Breast epithelium (tissue), 4 donors: ENCODE data around the gene CPEB4. TPM values are rescaled to one million over a fixed set of nuclear protein-coding genes. Genes with fewer than 3 reads are reported as not detected.
A peak's percentile ranks its signal among the peaks of the same experiment; 100 is the strongest.

Source experiments
- DNase-seq, 2 donors: peaks; one replicate each; pipeline ENCODE4 v3.0.0-alpha.2; 2019; ENCODE audit warnings: low spot score in 2 of 2
- H3K27ac ChIP-seq, 2 donors: fragments of 200-600 bp; sonication (generic) in 1 of 2; one replicate each; pipeline ENCODE4 v1.5.1; 2016 to 2019; ENCODE audit warnings: mild to moderate bottlenecking in 1 of 2
- H3K27me3 ChIP-seq, 2 donors: fragments of 200-600 bp; sonication (generic) in 1 of 2; one replicate each; pipeline versions ENCODE4 v1.5.1 to v1.6.0; 2017 to 2019; ENCODE audit warnings: control low read depth in 1 of 2, mild to moderate bottlenecking in 1 of 2
- H3K36me3 ChIP-seq: fragments of 200-600 bp; one replicate; pipeline ENCODE4 v1.5.1; 2019
- H3K4me1 ChIP-seq, 2 donors: fragments of 200-600 bp; sonication (generic); one replicate each; pipeline ENCODE4 v1.5.1; 2016 to 2019; ENCODE audit warnings: control low read depth in 1 of 2
- H3K4me3 ChIP-seq, 3 donors: fragments of 200-600 bp; sonication (generic); 1 replicate in 2 of 3; 2 replicates in 1 of 3; pipeline ENCODE4 v1.5.1; 2016 to 2019; ENCODE audit warnings: mild to moderate bottlenecking in 3 of 3, moderate library complexity in 2 of 3
- H3K9me3 ChIP-seq, 2 donors: fragments of 200-600 bp; sonication (generic) in 1 of 2; one replicate each; pipeline ENCODE4 v1.5.1; 2016 to 2019; ENCODE audit warnings: control low read depth in 1 of 2
- CTCF ChIP-seq, 3 donors: fragments of 450-650 bp; IDR thresholded peaks; one replicate each; pipeline ENCODE4 v1.5.1; 2016 to 2017; ENCODE audit warnings: antibody characterized with exemption in 3 of 3, mild to moderate bottlenecking in 3 of 3, moderate library complexity in 3 of 3
- POLR2A ChIP-seq: fragments of 450-650 bp; IDR thresholded peaks from one replicate; pipeline ENCODE4 v1.6.1; 2016; ENCODE audit warnings: antibody characterized with exemption, mild to moderate bottlenecking, moderate library complexity
- POLR2AphosphoS5 ChIP-seq, 3 donors: sonication (generic); formaldehyde crosslinking; IDR thresholded peaks; one replicate each; pipeline ENCODE4 v1.6.1; 2017; ENCODE audit warnings: antibody characterized with exemption in 3 of 3
- intact Hi-C: fragments of 100-400 bp; cut with DNase I; formaldehyde crosslinking; loops from one replicate; pipeline ENCODE4 v1.15.1; 2023; ENCODE audit warnings: low total_unique reads
- total RNA-seq, 3 donors: library from RNA; depleted of rRNA; stranded (reverse); fragments of >200 nt; gene quantifications; one replicate each; pipeline ENCODE4 v1.1.0, GENCODE V29; 2016

CPEB4 gene
- total RNA-seq, 3 donors from 2014 or later, result 36.4 to 71.7 (median 49.9) TPM

- intact Hi-C loops, result no loop called here
- TF ChIP-seq CTCF (IDR thresholded peaks at IDR 0.05), result no peak
- TF ChIP-seq POLR2A, result no peak
- no peak for TF ChIP-seq POLR2AphosphoS5 (IDR thresholded peaks at IDR 0.05)
- no peak for DNase-seq
- H3K4me3 ChIP-seq, result no peak overlapping the region
- H3K27me3 ChIP-seq, result no peaks in the 10 kb centered on the region
- H3K4me1 ChIP-seq, result no peaks in the 10 kb centered on the region
- no peaks in the 10 kb centered on the region for H3K36me3 ChIP-seq
- H3K9me3 ChIP-seq, result no peaks in the 10 kb centered on the region
- peak overlapping the region in 1 of 2 donors; percentile 7 for H3K27ac ChIP-seq
These were observed 82.9 kb downstream of the CPEB4 start for GRCh38 chr5:173970878-173971650.

DNA sequence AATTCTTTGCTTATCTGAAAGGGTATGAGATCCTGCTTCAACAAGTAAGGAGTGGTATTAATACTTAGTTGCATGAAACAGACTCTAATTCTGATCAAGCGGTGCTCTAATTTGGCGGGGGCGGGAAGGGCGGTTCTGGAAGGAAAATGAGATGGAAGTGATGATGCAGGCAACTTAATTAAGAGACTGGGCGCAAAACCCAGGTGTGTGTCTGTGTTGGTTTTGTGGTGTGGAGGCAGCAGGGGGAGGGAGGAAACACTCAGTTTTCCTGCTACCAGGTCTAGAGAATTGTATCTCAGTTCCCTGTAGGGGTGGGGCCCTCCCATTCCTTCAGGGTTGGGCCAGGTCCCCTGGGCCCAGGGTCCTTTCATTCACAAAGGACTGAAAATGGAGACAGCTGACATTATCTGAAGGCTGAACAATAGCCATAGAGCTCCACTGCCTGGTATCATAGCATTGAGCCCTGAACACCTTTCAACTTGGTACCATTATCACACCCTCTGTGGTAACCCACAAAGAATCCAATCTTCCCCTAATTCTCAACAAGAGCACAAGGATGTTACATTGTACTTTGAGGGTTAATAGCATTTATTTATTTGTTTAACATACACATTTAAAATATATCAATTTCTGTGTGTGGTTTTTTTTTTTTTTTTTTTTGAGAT is 83.7 kb downstream of the CPEB4 start:
- intact Hi-C loops, result no loop called here
- H3K36me3 ChIP-seq, result no peaks in the 10 kb centered on the region
- TF ChIP-seq CTCF (IDR thresholded peaks at IDR 0.05) (no peak), POLR2AphosphoS5 (IDR thresholded peaks at IDR 0.05) (no peak), POLR2A (no peak)
- H3K4me1 ChIP-seq, result no peaks in the 10 kb centered on the region
- H3K27me3 ChIP-seq, result no peaks in the 10 kb centered on the region
- no peaks in the 10 kb centered on the region for H3K9me3 ChIP-seq
- H3K27ac ChIP-seq, result no peak overlapping the region
- H3K4me3 ChIP-seq, result no peak overlapping the region
- DNase-seq, result no peak

GRCh38 chr5:173972607-173972924 is 84.4 kb downstream of the CPEB4 start:
- TF ChIP-seq POLR2AphosphoS5 (IDR thresholded peaks at IDR 0.05) (no peak), CTCF (IDR thresholded peaks at IDR 0.05) (no peak), POLR2A (no peak)
- no peak for DNase-seq
- intact Hi-C loops, result no loop called here
- H3K27ac ChIP-seq, result peak overlapping the region in 1 of 2 donors; percentile 41
- no peaks in the 10 kb centered on the region for H3K4me1 ChIP-seq
- H3K9me3 ChIP-seq, result no peaks in the 10 kb centered on the region
- no peaks in the 10 kb centered on the region for H3K27me3 ChIP-seq
- no peaks in the 10 kb centered on the region for H3K36me3 ChIP-seq
- H3K4me3 ChIP-seq, result peak overlapping the region in 2 of 3 donors; percentile 49 to 63

GRCh38 chr5:173972925-173973615 is 84.9 kb downstream of the CPEB4 start:
- H3K27ac ChIP-seq, result peak overlapping the region in 1 of 2 donors; percentile 41
- H3K9me3 ChIP-seq, result no peaks in the 10 kb centered on the region
- H3K4me3 ChIP-seq, result peak overlapping the region; percentile 34 to 63 (median 49)
- intact Hi-C loops, result no loop called here
- no peak for TF ChIP-seq POLR2AphosphoS5 (IDR thresholded peaks at IDR 0.05)
- TF ChIP-seq POLR2A, result no peak
- TF ChIP-seq CTCF (IDR thresholded peaks at IDR 0.05), result peak; percentile 96 to 97 (median 96)
- DNase-seq, result peak; percentile 85 to 92
- no peaks in the 10 kb centered on the region for H3K36me3 ChIP-seq
- H3K4me1 ChIP-seq, result no peaks in the 10 kb centered on the region
- no peaks in the 10 kb centered on the region for H3K27me3 ChIP-seq

DNA sequence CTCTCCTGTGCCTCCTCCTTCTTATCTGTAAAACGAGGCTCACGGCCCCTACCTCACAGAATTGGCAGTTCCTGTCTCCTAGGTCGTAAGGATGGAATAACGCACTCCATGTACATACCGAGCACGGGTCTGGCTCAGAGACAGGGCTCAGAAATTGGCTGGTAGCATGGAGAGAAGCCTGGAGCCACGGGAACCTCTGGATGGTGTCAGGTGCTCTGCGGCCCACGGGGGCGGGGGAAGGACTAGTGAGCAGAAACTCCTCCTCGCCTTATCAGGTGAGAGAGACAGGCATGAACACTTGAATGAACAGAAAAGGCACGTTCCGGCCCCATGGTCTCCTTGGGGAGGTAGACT is 85.4 kb downstream of the CPEB4 start:
- TF ChIP-seq CTCF (IDR thresholded peaks at IDR 0.05), result no peak
- no peak for TF ChIP-seq POLR2AphosphoS5 (IDR thresholded peaks at IDR 0.05)
- no peak for TF ChIP-seq POLR2A
- H3K4me3 ChIP-seq, result peak overlapping the region; percentile 34 to 63 (median 49)
- no peaks in the 10 kb centered on the region for H3K9me3 ChIP-seq
- H3K27me3 ChIP-seq, result no peaks in the 10 kb centered on the region
- H3K36me3 ChIP-seq, result no peaks in the 10 kb centered on the region
- H3K27ac ChIP-seq, result peak overlapping the region in 1 of 2 donors; percentile 41
- no peak for DNase-seq
- intact Hi-C loops, result no loop called here
- H3K4me1 ChIP-seq, result no peaks in the 10 kb centered on the region
